Thymus (tissue), 2 donors: ENCODE results near the gene ZBTB40. TPM values are rescaled to one million over a fixed set of nuclear protein-coding genes. Genes with fewer than 3 reads are reported as not detected.

Experiments
- polyA plus RNA-seq: library from polyadenylated mRNA; stranded (reverse); fragments of 200-250 nt; gene quantifications from one replicate; pipeline ENCODE4 v1.2.3, GENCODE V29; 2013
- total RNA-seq: library from RNA; stranded (reverse); fragments of 120-200 nt; gene quantifications from one replicate; pipeline ENCODE4 v1.2.4, GENCODE V29; 2013
- donor health status: healthy.

Gene ZBTB40
- total and polyA plus RNA-seq, 2 donors = 8.4 to 8.7 TPM

Other genes starting within 250 kb of the ZBTB40 start
- gene EPHA8, start 111.6 kb downstream of the ZBTB40 start, total RNA-seq = not detected
- gene EPHA8, start 111.6 kb downstream of the ZBTB40 start, polyA plus RNA-seq = 0.05 TPM
- 153 TPM for gene C1QA, start 184.8 kb downstream of the ZBTB40 start, total RNA-seq
- gene C1QA, start 184.8 kb downstream of the ZBTB40 start, polyA plus RNA-seq = 192 TPM
- gene C1QC, start 191.8 kb downstream of the ZBTB40 start, total RNA-seq = 83.0 TPM
- gene C1QC, start 191.8 kb downstream of the ZBTB40 start, polyA plus RNA-seq = 129 TPM
- gene C1QB, start 201.4 kb downstream of the ZBTB40 start, total RNA-seq = 118 TPM
- gene C1QB, start 201.4 kb downstream of the ZBTB40 start, polyA plus RNA-seq = 159 TPM